H1 (cell line): ENCODE data around the gene ALDH4A1. TPM values are rescaled to one million over a fixed set of nuclear protein-coding genes. Genes with fewer than 3 reads are reported as not detected.

Experiments used
- CTCF ChIA-PET: fragments of 300-600 bp; sonication (Branson Sonifier 250); formaldehyde crosslinking; loops from one replicate; lab custom pipeline; 2021; ENCODE audit not compliant: partially characterized antibody; lab: Charles Lee
- POLR2A ChIA-PET: fragments of 300-600 bp; sonication (Branson Sonifier 250); formaldehyde crosslinking; loops from one replicate; lab custom pipeline; 2021; ENCODE audit warnings: inconsistent platforms; ENCODE audit not compliant: partially characterized antibody; lab: Charles Lee
- DNase-seq, 2 experiments: peaks; one replicate each; pipeline versions ENCODE4 v3.0.0 to v3.0.0-alpha.2; 2010 to 2022; ENCODE audit warnings: low spot score in 2 of 2, low read depth in 1 of 2, mixed read lengths in 1 of 2
- FAIRE-seq: peaks from 2 replicates; lab custom pipeline; 2011; peaks lifted over from hg19 to GRCh38; lab: Jason Lieb, UNC
- H2AFZ ChIP-seq: 2 replicates; pipeline ENCODE4 v1.8.1; 2012; ENCODE audit warnings: low read length, inconsistent platforms
- H2AK5ac ChIP-seq: 2 replicates; pipeline ENCODE4 v1.6.1; 2013; ENCODE audit warnings: low read depth, low read length
- H2BK120ac ChIP-seq: replicated peaks from 2 replicates; pipeline ENCODE3; 2013; ENCODE audit warnings: low read depth, low read length, inconsistent platforms
- H2BK12ac ChIP-seq: 2 replicates; pipeline ENCODE4 v1.6.1; 2013; ENCODE audit warnings: low read depth, low read length
- H2BK15ac ChIP-seq: 2 replicates; pipeline ENCODE4 v1.6.1; 2013; ENCODE audit warnings: low read length
- H2BK20ac ChIP-seq: 2 replicates; pipeline ENCODE4 v1.6.1; 2013; ENCODE audit warnings: low read length
- H2BK5ac ChIP-seq: 2 replicates; pipeline ENCODE4 v1.6.1; 2013; ENCODE audit warnings: low read depth, low read length
- H3K14ac ChIP-seq: 2 replicates; pipeline ENCODE4 v1.6.1; 2013; ENCODE audit warnings: inconsistent platforms; ENCODE audit not compliant: insufficient read length
- H3K18ac ChIP-seq: 2 replicates; pipeline ENCODE4 v1.6.1; 2013; ENCODE audit warnings: low read length; ENCODE audit errors: extremely low read depth
- H3K23ac ChIP-seq: 2 replicates; pipeline ENCODE4 v1.6.1; 2013; ENCODE audit warnings: inconsistent platforms; ENCODE audit not compliant: insufficient read length
- H3K23me2 ChIP-seq: 2 replicates; pipeline ENCODE4 v1.6.1; 2013; ENCODE audit warnings: low read depth, low read length
- H3K27ac ChIP-seq: 2 replicates; pipeline ENCODE4 v1.6.1; 2011; ENCODE audit warnings: low read depth, low read length, inconsistent platforms
- H3K27me3 ChIP-seq, 4 experiments: replicated peaks in 1 of 4; 1 replicate in 1 of 4; 2 replicates in 3 of 4; pipeline versions ENCODE4 v1.6.1 to v1.8.1; 2011 to 2013; ENCODE audit warnings: low read length in 3 of 4, mild to moderate bottlenecking in 3 of 4, inconsistent platforms in 2 of 4, mixed read lengths in 2 of 4, moderate library complexity in 1 of 4; ENCODE audit not compliant: control insufficient read depth in 3 of 4, insufficient read depth in 3 of 4; ENCODE audit errors: extremely low read depth in 1 of 4
- H3K36me3 ChIP-seq, 4 experiments: 2 replicates each; pipeline versions ENCODE4 v1.6.1 to v1.8.1; 2011 to 2013; ENCODE audit warnings: mild to moderate bottlenecking in 4 of 4, low read length in 3 of 4, moderate library complexity in 2 of 4, control low read depth in 1 of 4, inconsistent platforms in 1 of 4; ENCODE audit not compliant: insufficient read depth in 4 of 4, control insufficient read depth in 2 of 4
- H3K4ac ChIP-seq: replicated peaks from 2 replicates; pipeline ENCODE3; 2013; ENCODE audit warnings: low read length, low read depth, mixed read lengths, inconsistent platforms; ENCODE audit not compliant: insufficient read length
- H3K4me1 ChIP-seq, 4 experiments: replicated peaks in 1 of 4; 1 replicate in 1 of 4; 2 replicates in 3 of 4; pipeline versions ENCODE4 v1.6.1 to v1.8.1; 2011 to 2013; ENCODE audit warnings: low read length in 3 of 4, inconsistent platforms in 2 of 4, mixed read lengths in 1 of 4; ENCODE audit not compliant: insufficient read depth in 4 of 4, control insufficient read depth in 3 of 4
- H3K4me2 ChIP-seq, 2 experiments: 2 replicates each; pipeline versions ENCODE4 v1.6.1 to v1.8.1; 2011 to 2013; ENCODE audit warnings: low read depth in 2 of 2, low read length in 2 of 2, control low read depth in 1 of 2, inconsistent platforms in 1 of 2, mild to moderate bottlenecking in 1 of 2; ENCODE audit not compliant: insufficient read depth in 1 of 2
- H3K4me3 ChIP-seq, 4 experiments: fragments of 200-600, 300-600 bp in 1 of 4; sonication (generic), shearing (Covaris generic), sonication (Bioruptor Twin) in 1 of 4; 2 replicates each; pipeline versions ENCODE4 v1.5.1 to v1.8.1; 2011 to 2016; ENCODE audit warnings: low read length in 4 of 4, low read depth in 3 of 4, control low read depth in 2 of 4, inconsistent platforms in 2 of 4, mild to moderate bottlenecking in 2 of 4, mixed read lengths in 1 of 4, moderate library complexity in 1 of 4; ENCODE audit not compliant: insufficient read depth in 2 of 4; ENCODE audit errors: extremely low read depth in 1 of 4
- H3K56ac ChIP-seq: replicated peaks from 2 replicates; pipeline ENCODE3; 2013; ENCODE audit warnings: low read depth, mild to moderate bottlenecking, mixed read lengths, low read length, inconsistent platforms; ENCODE audit not compliant: insufficient read length
- H3K79me1 ChIP-seq: 2 replicates; pipeline ENCODE4 v1.6.1; 2013; ENCODE audit warnings: low read depth, low read length, control low read depth
- H3K79me2 ChIP-seq, 2 experiments: 2 replicates each; pipeline versions ENCODE4 v1.6.1 to v1.8.1; 2012 to 2013; ENCODE audit warnings: low read length in 2 of 2, mild to moderate bottlenecking in 2 of 2, inconsistent platforms in 1 of 2; ENCODE audit not compliant: insufficient read depth in 2 of 2, control insufficient read depth in 1 of 2
- H3K9ac ChIP-seq, 4 experiments: replicated peaks in 1 of 4; 1 replicate in 1 of 4; 2 replicates in 3 of 4; pipeline versions ENCODE4 v1.6.1 to v1.8.1; 2011 to 2013; ENCODE audit warnings: low read depth in 3 of 4, low read length in 3 of 4, control low read depth in 2 of 4, mild to moderate bottlenecking in 2 of 4, moderate library complexity in 2 of 4, inconsistent platforms in 1 of 4; ENCODE audit errors: extremely low read depth in 1 of 4
- H3K9me3 ChIP-seq, 2 experiments: 2 replicates each; pipeline versions ENCODE4 v1.6.1 to v1.8.1; 2012 to 2013; ENCODE audit warnings: mild to moderate bottlenecking in 2 of 2, moderate library complexity in 2 of 2, control low read depth in 1 of 2, inconsistent platforms in 1 of 2, low read depth in 1 of 2, low read length in 1 of 2, mixed read lengths in 1 of 2; ENCODE audit not compliant: insufficient read depth in 2 of 2
- H4K20me1 ChIP-seq, 2 experiments: replicated peaks in 1 of 2; 2 replicates each; pipeline versions ENCODE3 to v1.8.1; 2011 to 2013; ENCODE audit warnings: inconsistent platforms in 2 of 2, low read length in 2 of 2, mild to moderate bottlenecking in 1 of 2; ENCODE audit not compliant: insufficient read depth in 2 of 2, control insufficient read depth in 1 of 2
- H4K5ac ChIP-seq: 2 replicates; pipeline ENCODE4 v1.6.1; 2013; ENCODE audit warnings: low read length, low read depth, mixed read lengths, inconsistent platforms; ENCODE audit not compliant: insufficient read length
- H4K8ac ChIP-seq: 2 replicates; pipeline ENCODE4 v1.8.0; 2013; ENCODE audit warnings: mild to moderate bottlenecking, moderate library complexity, low read length, inconsistent platforms; ENCODE audit not compliant: insufficient read depth; ENCODE audit errors: extremely low read depth
- H4K91ac ChIP-seq: replicated peaks from 2 replicates; pipeline ENCODE3; 2013; ENCODE audit warnings: low read length, mixed read lengths, inconsistent platforms; ENCODE audit not compliant: insufficient read length
- BACH1 ChIP-seq: IDR thresholded peaks from 2 replicates; pipeline ENCODE4 v1.6.1; 2012; ENCODE audit warnings: low read length, improper control_type of control experiment
- BRCA1 ChIP-seq: IDR thresholded peaks from 2 replicates; pipeline ENCODE4 v1.6.1; 2012; ENCODE audit warnings: low read depth, low read length, improper control_type of control experiment
- CEBPB ChIP-seq: IDR thresholded peaks from 2 replicates; pipeline ENCODE4 v1.6.1; 2012; ENCODE audit warnings: low read depth, low read length
- EGR1 ChIP-seq: IDR thresholded peaks from 2 replicates; pipeline ENCODE4 v1.6.1; 2011; ENCODE audit warnings: low read depth, low read length, borderline replicate concordance
- HDAC2 ChIP-seq, 2 experiments: fragments of 300-600 bp in 1 of 2; sonication (generic) in 1 of 2; IDR thresholded peaks; 2 replicates each; pipeline ENCODE4 v1.6.1; 2011 to 2012; ENCODE audit warnings: low read depth in 2 of 2, low read length in 2 of 2, mild to moderate bottlenecking in 2 of 2, moderate library complexity in 2 of 2, borderline replicate concordance in 1 of 2, inconsistent platforms in 1 of 2
- JUN ChIP-seq: IDR thresholded peaks from 2 replicates; pipeline ENCODE4 v1.6.1; 2011; ENCODE audit warnings: low read depth, mild to moderate bottlenecking, improper control_type of control experiment, low read length
- NRF1 ChIP-seq: IDR thresholded peaks from 2 replicates; pipeline ENCODE4 v1.6.1; 2011; ENCODE audit warnings: mild to moderate bottlenecking, low read depth, low read length, improper control_type of control experiment
- POLR2A ChIP-seq, 2 experiments: IDR thresholded peaks; 1 replicate in 1 of 2; 2 replicates in 1 of 2; pipeline ENCODE4 v1.6.1; 2011; ENCODE audit warnings: low read depth in 2 of 2, low read length in 2 of 2, mild to moderate bottlenecking in 2 of 2; ENCODE audit errors: control extremely low read depth in 1 of 2
- SIN3A ChIP-seq, 2 experiments: IDR thresholded peaks in 1 of 2; conservative IDR thresholded peaks in 1 of 2; 2 replicates each; pipeline ENCODE4 v1.6.1; 2011 to 2012; ENCODE audit warnings: low read length in 2 of 2, improper control_type of control experiment in 1 of 2, low read depth in 1 of 2, mild to moderate bottlenecking in 1 of 2
- SIRT6 ChIP-seq: IDR thresholded peaks from one replicate; pipeline ENCODE4 v1.7.1; 2012; ENCODE audit warnings: low read length, inconsistent platforms
- SIX5 ChIP-seq: IDR thresholded peaks from 2 replicates; pipeline ENCODE4 v1.6.1; 2011; ENCODE audit warnings: mild to moderate bottlenecking, low read depth, low read length
- SP1 ChIP-seq: IDR thresholded peaks from 2 replicates; pipeline ENCODE4 v1.6.1; 2011; ENCODE audit warnings: low read depth, low read length
- SP2 ChIP-seq: IDR thresholded peaks from 2 replicates; pipeline ENCODE4 v1.6.1; 2012; ENCODE audit warnings: mild to moderate bottlenecking, low read length, inconsistent platforms
- USF2 ChIP-seq: IDR thresholded peaks from 2 replicates; pipeline ENCODE4 v1.6.1; 2011; ENCODE audit warnings: low read length, improper control_type of control experiment
- YY1 ChIP-seq: IDR thresholded peaks from 2 replicates; pipeline ENCODE4 v1.6.1; 2011; ENCODE audit warnings: low read depth, mild to moderate bottlenecking, low read length
- WGBS, 2 experiments: shearing (Covaris generic) in 1 of 2; methylation state at CpG; one replicate each; pipeline versions ENCODE4 v1.1.6 to v1.1.7; 2013 to 2015; ENCODE audit warnings: low lambda C conversion rate in 2 of 2, mixed read lengths in 2 of 2, inconsistent platforms in 1 of 2, low coverage in 1 of 2, missing lambda C conversion rate in 1 of 2; ENCODE audit not compliant: insufficient replicate concordance in 2 of 2, insufficient coverage in 1 of 2, insufficient read length in 1 of 2; ENCODE audit errors: extremely low coverage in 1 of 2, missing lambda C conversion rate in 1 of 2; 5-methylcytosine and 5-hydroxymethylcytosine counted together
- polyA plus RNA-seq, 7 experiments: library from polyadenylated mRNA; depleted of rRNA in 3 of 7; stranded (reverse) in 5 of 7; unstranded in 2 of 7; fragments of >200 nt in 5 of 7; fragments of 200-250 nt in 2 of 7; gene quantifications; 1 replicate in 5 of 7; 2 replicates in 1 of 7; 4 replicates in 1 of 7; pipeline versions ENCODE4 v1.2.1 to v1.2.3, GENCODE V29; 2011 to 2013; ENCODE audit warnings: missing spikeins in 2 of 7, mixed read lengths in 2 of 7
- total RNA-seq: library from RNA; stranded (reverse); fragmentation: NEBNext Ultra II Directional; extraction: Animal tissue kit (Norgen Biotek cat#: 25700); gene quantifications from 2 replicates; pipeline ENCODE4 v1.2.1, GENCODE V29; 2021

The ALDH4A1 gene
- total and polyA plus RNA-seq, 2 of the 8 experiments (the other 6 are each of a cell fraction or from before 2014, with no cell fraction given) = 30.3 to 35.9 TPM

GRCh38 chr1:18852501-18852900, 49.9 kb downstream of the ALDH4A1 start:
- Histone ChIP-seq H3K79me2 (no peaks in the 10 kb centered on the region), H2BK15ac (0 out of 2 replicates have a peak overlapping the region, but pooled peaks have one; percentile 46), H4K91ac (no peak overlapping the region), H3K23ac (no peak overlapping the region), H3K27me3 (peaks cover 0 to 7% (median 2%) of the 10 kb centered on the region in 4 experiments; a peak in 5 of 7 replicates), H4K20me1 (no peaks in the 10 kb centered on the region), H3K4ac (no peak overlapping the region), H3K4me2 (no peak overlapping the region), H4K5ac (no peak overlapping the region), H2BK5ac (no peak overlapping the region), H3K36me3 (no peaks in the 10 kb centered on the region), H3K56ac (no peak overlapping the region), H3K27ac (no peak overlapping the region), H3K18ac (no peak overlapping the region), H3K14ac (no peak overlapping the region), H2BK12ac (no peak overlapping the region), H3K79me1 (no peaks in the 10 kb centered on the region), H4K8ac (no peak overlapping the region), H3K9ac (no peak overlapping the region), H2BK120ac (no peak overlapping the region), H3K9me3 (no peaks in the 10 kb centered on the region), H2BK20ac (no peak overlapping the region), H2AFZ (no peak overlapping the region), H3K23me2 (0 out of 2 replicates have a peak, but pooled peaks cover 3% of the 10 kb centered on the region), H2AK5ac (no peak overlapping the region), H3K4me3 (no peak overlapping the region), H3K4me1 (no peaks in the 10 kb centered on the region)
- POLR2A ChIA-PET = no interaction called here
- no peak for FAIRE-seq
- CTCF ChIA-PET = interaction anchor here (0.9 kb wide), 1 partner anchor 171 kb away, joined by 3 read pairs; no protein-coding TSS in a partner anchor
- 63% methylated on average over 5 of the region's 6 CpGs; no CpG with 5 or more reads in 1 of the 2 experiments for WGBS, 2 experiments
- DNase-seq = no peak
- no peak for TF ChIP-seq SIRT6
- no peak for TF ChIP-seq SP1
- no peak for TF ChIP-seq YY1
- no peak for TF ChIP-seq BRCA1
- no peak for TF ChIP-seq POLR2A (IDR thresholded peaks at IDR 0.05; ENCODE audit: control extremely low read depth in 1 of 2, low read depth in 2 of 2, low read length in 2 of 2)
- no peak for TF ChIP-seq CEBPB
- no peak for TF ChIP-seq SIX5
- no peak for TF ChIP-seq BACH1
- TF ChIP-seq SP2 = no peak
- no peak for TF ChIP-seq HDAC2 (IDR thresholded peaks at IDR 0.05; ENCODE audit: borderline replicate concordance in 1 of 2, low read depth in 2 of 2, low read length in 2 of 2)
- no peak for TF ChIP-seq JUN
- no peak for TF ChIP-seq SIN3A (conservative IDR thresholded peaks at IDR 0.05 in 1 of 2, IDR thresholded peaks at IDR 0.05 in 1 of 2; ENCODE audit: low read depth in 1 of 2, low read length in 2 of 2)
- no peak for TF ChIP-seq EGR1
- TF ChIP-seq NRF1 = no peak
- no peak for TF ChIP-seq USF2
